ENCODE measurements around the gene ANLN.
A peak's percentile ranks its signal among the peaks of the same experiment; 100 is the strongest.
"Not testable (repeated sequence)": the region's sequence is repeated elsewhere in the genome, so short reads cannot be mapped to it uniquely, and the experiment has no call there.

The ANLN gene

DNA sequence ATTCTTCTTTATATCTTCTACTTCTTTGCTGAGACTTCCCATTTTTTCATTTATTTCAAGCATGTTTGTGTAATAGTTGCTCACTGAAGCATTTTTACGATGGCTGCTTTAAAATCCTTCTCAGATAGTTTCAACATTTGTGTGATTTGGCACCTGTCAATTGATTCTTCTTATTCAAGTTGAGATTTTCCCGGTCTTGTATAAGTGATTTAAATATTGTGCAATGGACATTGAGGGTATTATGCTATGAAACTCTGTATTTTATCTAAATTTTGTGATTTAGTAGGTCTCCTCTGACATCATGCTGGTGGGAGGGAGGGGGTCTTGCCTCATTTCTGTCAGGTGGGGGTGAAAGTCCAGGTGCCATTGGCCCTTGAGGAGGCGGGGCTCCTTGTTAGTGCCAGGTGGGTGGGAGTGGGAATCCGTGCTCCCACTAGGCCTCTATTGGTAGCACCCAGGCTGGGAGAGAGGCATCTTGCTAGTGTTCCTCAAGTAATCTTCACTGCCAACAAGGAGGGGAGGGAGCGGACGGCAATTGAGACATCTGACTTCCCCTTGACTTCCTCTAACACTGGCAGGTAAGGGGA, 73.0 kb downstream of the ANLN start:
- H4K8ac ChIP-seq (ENCODE audit: low read depth, low read length) = no peak overlapping the region
- H2AK5ac ChIP-seq (ENCODE audit: low read length) = no peak overlapping the region
- H3K4me2 ChIP-seq (ENCODE audit: low read length) = no peak overlapping the region
- H3K9ac ChIP-seq (ENCODE audit: low read length) = no peak overlapping the region
- H3K4me3 ChIP-seq (ENCODE audit: low read depth, low read length) = no peak overlapping the region
- H3K79me1 ChIP-seq (ENCODE audit: low read length) = peaks cover 12% of the 10 kb centered on the region
- WGBS (ENCODE audit: extremely low coverage, insufficient coverage, insufficient read length) = no CpG with 5 or more reads among the region's 6 CpGs
- no peak overlapping the region for H4K12ac ChIP-seq (ENCODE audit: low read depth, low read length)
- H3K27me3 ChIP-seq (ENCODE audit: insufficient read depth, low read length) = no peaks in the 10 kb centered on the region
- no peak overlapping the region for H3K4ac ChIP-seq (ENCODE audit: low read depth, low read length)
- H3K14ac ChIP-seq (ENCODE audit: low read length) = no peak overlapping the region
- no peak overlapping the region for H2BK12ac ChIP-seq (ENCODE audit: low read length)
- no peak overlapping the region for H4K91ac ChIP-seq (ENCODE audit: low read depth, low read length)
- no peak for DNase-seq
- no peak overlapping the region for H3K18ac ChIP-seq (ENCODE audit: low read length)
- no peak overlapping the region for H2BK120ac ChIP-seq (ENCODE audit: insufficient read depth, low read length, poor library complexity)
- no peaks in the 10 kb centered on the region for H3K79me2 ChIP-seq (ENCODE audit: control insufficient read depth, insufficient read depth, low read length, poor library complexity)
- peaks cover 11 to 14% of the 10 kb centered on the region in 2 experiments for H3K4me1 ChIP-seq (ENCODE audit: control insufficient read depth in 1 of 2, insufficient read depth in 2 of 2, low read length in 2 of 2)
- H3K27ac ChIP-seq (ENCODE audit: low read depth, low read length) = no peak overlapping the region
- no peak overlapping the region for H2AFZ ChIP-seq (ENCODE audit: insufficient read depth, low read length, poor library complexity)
- H3K36me3 ChIP-seq (ENCODE audit: control insufficient read depth in 1 of 2, insufficient read depth in 2 of 2, low read length in 2 of 2) = no peaks in the 10 kb centered on the region
- no peak overlapping the region for H3K23ac ChIP-seq (ENCODE audit: low read length)
- peaks cover 3% of the 10 kb centered on the region for H3K9me3 ChIP-seq (ENCODE audit: insufficient read depth, low read depth, low read length)
- H2BK5ac ChIP-seq (ENCODE audit: low read depth, low read length, poor library complexity) = no peak overlapping the region

DNA sequence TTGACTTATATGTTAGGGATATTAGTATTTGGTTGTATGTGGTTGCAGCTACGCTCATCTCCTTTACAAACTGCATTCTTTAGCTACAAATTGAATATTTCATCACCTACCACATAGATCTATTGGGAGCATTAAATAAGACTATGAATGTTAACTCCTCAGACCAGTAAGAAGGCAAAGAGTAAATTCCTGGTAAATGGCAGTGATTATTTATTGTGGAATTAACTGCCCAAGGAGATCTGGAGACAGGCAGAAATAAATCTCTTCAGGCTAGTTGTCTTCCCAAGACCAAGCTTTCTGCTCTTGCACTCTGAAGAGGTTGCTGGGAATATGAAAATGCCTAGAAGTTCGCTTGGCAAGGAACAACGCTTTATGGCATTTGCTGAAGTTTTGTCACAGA, 74.6 kb downstream of the ANLN start:
- Histone ChIP-seq H2AK5ac (ENCODE audit: low read length) (no peak overlapping the region), H3K4me1 (ENCODE audit: control insufficient read depth in 1 of 2, insufficient read depth in 2 of 2, low read length in 2 of 2) (peaks cover 5% of the 10 kb centered on the region in 2 experiments), H4K12ac (ENCODE audit: low read depth, low read length) (no peak overlapping the region), H3K27ac (ENCODE audit: low read depth, low read length) (no peak overlapping the region), H3K79me2 (ENCODE audit: control insufficient read depth, insufficient read depth, low read length, poor library complexity) (no peaks in the 10 kb centered on the region), H2BK120ac (ENCODE audit: insufficient read depth, low read length, poor library complexity) (no peak overlapping the region), H2AFZ (ENCODE audit: insufficient read depth, low read length, poor library complexity) (no peak overlapping the region), H3K79me1 (ENCODE audit: low read length) (peaks cover 10% of the 10 kb centered on the region), H4K8ac (ENCODE audit: low read depth, low read length) (no peak overlapping the region), H3K36me3 (ENCODE audit: control insufficient read depth in 1 of 2, insufficient read depth in 2 of 2, low read length in 2 of 2) (no peaks in the 10 kb centered on the region), H3K4me3 (ENCODE audit: low read depth, low read length) (no peak overlapping the region), H2BK12ac (ENCODE audit: low read length) (no peak overlapping the region), H3K9me3 (ENCODE audit: insufficient read depth, low read depth, low read length) (peaks cover 3% of the 10 kb centered on the region), H3K27me3 (ENCODE audit: insufficient read depth, low read length) (no peaks in the 10 kb centered on the region), H3K23ac (ENCODE audit: low read length) (no peak overlapping the region), H3K4ac (ENCODE audit: low read depth, low read length) (no peak overlapping the region), H4K91ac (ENCODE audit: low read depth, low read length) (no peak overlapping the region), H3K4me2 (ENCODE audit: low read length) (no peak overlapping the region), H3K14ac (ENCODE audit: low read length) (no peak overlapping the region), H3K9ac (ENCODE audit: low read length) (no peak overlapping the region), H2BK5ac (ENCODE audit: low read depth, low read length, poor library complexity) (no peak overlapping the region), H3K18ac (ENCODE audit: low read length) (no peak overlapping the region)
- DNase-seq = no peak
- WGBS (ENCODE audit: extremely low coverage, insufficient coverage, insufficient read length) = no CpG with 5 or more reads among the region's 3 CpGs

GRCh38 chr7:36466001-36466400, 76.3 kb downstream of the ANLN start:
- not testable (repeated sequence) for H3K4ac ChIP-seq (ENCODE audit: low read depth, low read length); H3K4me1 ChIP-seq (ENCODE audit: control insufficient read depth in 1 of 2, insufficient read depth in 2 of 2, low read length in 2 of 2); H4K12ac ChIP-seq (ENCODE audit: low read depth, low read length); H2BK12ac ChIP-seq (ENCODE audit: low read length); H2AFZ ChIP-seq (ENCODE audit: insufficient read depth, low read length, poor library complexity); H3K79me2 ChIP-seq (ENCODE audit: control insufficient read depth, insufficient read depth, low read length, poor library complexity); H2BK120ac ChIP-seq (ENCODE audit: insufficient read depth, low read length, poor library complexity); H3K14ac ChIP-seq (ENCODE audit: low read length); H3K79me1 ChIP-seq (ENCODE audit: low read length); H3K23ac ChIP-seq (ENCODE audit: low read length); H3K4me2 ChIP-seq (ENCODE audit: low read length); H3K4me3 ChIP-seq (ENCODE audit: low read depth, low read length); H3K9me3 ChIP-seq (ENCODE audit: insufficient read depth, low read depth, low read length); H3K9ac ChIP-seq (ENCODE audit: low read length); H2AK5ac ChIP-seq (ENCODE audit: low read length); H4K8ac ChIP-seq (ENCODE audit: low read depth, low read length); H3K27me3 ChIP-seq (ENCODE audit: insufficient read depth, low read length); H3K18ac ChIP-seq (ENCODE audit: low read length); H4K91ac ChIP-seq (ENCODE audit: low read depth, low read length); H3K36me3 ChIP-seq (ENCODE audit: control insufficient read depth in 1 of 2, insufficient read depth in 2 of 2, low read length in 2 of 2)
- Histone ChIP-seq H2BK5ac (ENCODE audit: low read depth, low read length, poor library complexity) (peak overlapping the region; percentile 46), H3K27ac (ENCODE audit: low read depth, low read length) (peak overlapping the region; percentile 75)
- no CpG with 5 or more reads among the region's 5 CpGs for WGBS (ENCODE audit: extremely low coverage, insufficient coverage, insufficient read length)
- DNase-seq = peak; percentile 24 to 65

DNA sequence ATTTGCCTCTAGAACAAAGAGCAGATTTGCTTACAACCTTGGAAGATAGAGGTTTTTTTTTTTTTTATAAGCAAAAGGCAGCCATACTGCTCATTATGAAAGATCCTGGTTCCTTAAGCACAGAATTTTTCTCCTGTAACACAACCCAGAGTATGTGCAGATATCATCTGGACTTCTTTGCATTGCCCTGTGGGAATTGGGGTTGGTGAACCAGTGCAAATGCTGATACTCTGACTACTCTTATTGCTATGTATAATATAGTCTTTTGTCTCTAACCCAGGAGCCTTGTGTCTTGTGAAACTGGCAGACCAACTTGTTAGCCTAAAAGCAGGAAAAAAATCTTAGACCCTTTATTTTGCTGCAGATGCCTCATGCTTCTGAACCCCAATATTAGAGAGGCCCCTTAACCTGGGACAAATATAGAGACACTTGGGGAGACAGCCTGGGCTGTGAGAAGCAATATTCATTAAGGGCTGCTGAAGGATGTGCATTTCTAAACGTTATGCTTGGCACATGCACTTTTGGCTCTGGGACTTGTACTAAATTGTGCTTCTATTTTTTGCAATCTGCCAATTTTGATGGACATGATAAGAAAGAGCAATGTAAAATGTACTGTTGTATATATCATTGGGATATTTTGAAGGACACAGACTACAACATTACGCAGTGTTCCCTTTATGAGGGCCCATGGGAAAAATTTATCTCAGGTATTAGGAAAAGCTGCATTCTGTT, 78.9 kb downstream of the ANLN start:
- H2BK12ac ChIP-seq (ENCODE audit: low read length) = no peak overlapping the region
- no peak overlapping the region for H2BK5ac ChIP-seq (ENCODE audit: low read depth, low read length, poor library complexity)
- no peak overlapping the region for H3K18ac ChIP-seq (ENCODE audit: low read length)
- no peaks in the 10 kb centered on the region for H3K27me3 ChIP-seq (ENCODE audit: insufficient read depth, low read length)
- H4K91ac ChIP-seq (ENCODE audit: low read depth, low read length) = no peak overlapping the region
- no CpG with 5 or more reads among the region's 2 CpGs for WGBS (ENCODE audit: extremely low coverage, insufficient coverage, insufficient read length)
- DNase-seq = peak; percentile 41 to 71
- no peaks in the 10 kb centered on the region for H3K79me2 ChIP-seq (ENCODE audit: control insufficient read depth, insufficient read depth, low read length, poor library complexity)
- H3K23ac ChIP-seq (ENCODE audit: low read length) = no peak overlapping the region
- no peak overlapping the region for H3K4me2 ChIP-seq (ENCODE audit: low read length)
- H2AK5ac ChIP-seq (ENCODE audit: low read length) = no peak overlapping the region
- H2AFZ ChIP-seq (ENCODE audit: insufficient read depth, low read length, poor library complexity) = no peak overlapping the region
- peaks cover 2% of the 10 kb centered on the region for H3K9me3 ChIP-seq (ENCODE audit: insufficient read depth, low read depth, low read length)
- H2BK120ac ChIP-seq (ENCODE audit: insufficient read depth, low read length, poor library complexity) = no peak overlapping the region
- no peak overlapping the region for H3K4me3 ChIP-seq (ENCODE audit: low read depth, low read length)
- H3K14ac ChIP-seq (ENCODE audit: low read length) = no peak overlapping the region
- H4K12ac ChIP-seq (ENCODE audit: low read depth, low read length) = no peak overlapping the region
- peaks cover 4% of the 10 kb centered on the region for H3K79me1 ChIP-seq (ENCODE audit: low read length)
- H3K27ac ChIP-seq (ENCODE audit: low read depth, low read length) = no peak overlapping the region
- H3K36me3 ChIP-seq (ENCODE audit: control insufficient read depth in 1 of 2, insufficient read depth in 2 of 2, low read length in 2 of 2) = no peaks in the 10 kb centered on the region
- H3K4ac ChIP-seq (ENCODE audit: low read depth, low read length) = no peak overlapping the region
- H3K9ac ChIP-seq (ENCODE audit: low read length) = no peak overlapping the region
- no peak overlapping the region for H4K8ac ChIP-seq (ENCODE audit: low read depth, low read length)
- peaks cover 0 to under 1% of the 10 kb centered on the region in 2 experiments for H3K4me1 ChIP-seq (ENCODE audit: control insufficient read depth in 1 of 2, insufficient read depth in 2 of 2, low read length in 2 of 2)

Measured in trophoblast cell (in vitro differentiated cells and primary cell).